Islet precursor cell (in vitro differentiated cells): ENCODE results near the gene SGMS1.
A peak's percentile ranks its signal among the peaks of the same experiment; 100 is the strongest.
"Not testable (repeated sequence)": the region's sequence is repeated elsewhere in the genome, so short reads cannot be mapped to it uniquely, and the experiment has no call there.

Experiments
- DNase-seq: peaks from one replicate; pipeline ENCODE4 v3.0.0-alpha.2; 2018

The SGMS1 gene

DNA sequence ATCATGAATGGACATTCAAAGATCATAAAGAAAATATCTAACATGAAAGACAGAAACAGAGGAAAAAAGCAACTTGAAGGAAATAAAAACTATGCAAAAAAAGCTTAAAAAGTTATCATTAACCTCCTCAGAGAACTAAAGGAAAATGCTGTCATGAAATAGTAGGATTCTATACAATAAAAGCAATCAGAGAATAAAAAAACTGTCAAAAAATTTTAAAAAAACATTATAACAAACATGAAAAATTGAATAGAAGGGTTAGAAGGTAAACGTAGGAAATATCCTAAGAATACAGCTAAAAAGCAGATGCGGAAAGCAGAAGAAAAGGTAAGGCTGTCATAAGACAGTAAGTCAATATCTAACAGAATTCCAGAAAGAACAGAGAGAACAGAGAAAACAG is 44.8 kb downstream of the SGMS1 start:
- no peak for DNase-seq

DNA sequence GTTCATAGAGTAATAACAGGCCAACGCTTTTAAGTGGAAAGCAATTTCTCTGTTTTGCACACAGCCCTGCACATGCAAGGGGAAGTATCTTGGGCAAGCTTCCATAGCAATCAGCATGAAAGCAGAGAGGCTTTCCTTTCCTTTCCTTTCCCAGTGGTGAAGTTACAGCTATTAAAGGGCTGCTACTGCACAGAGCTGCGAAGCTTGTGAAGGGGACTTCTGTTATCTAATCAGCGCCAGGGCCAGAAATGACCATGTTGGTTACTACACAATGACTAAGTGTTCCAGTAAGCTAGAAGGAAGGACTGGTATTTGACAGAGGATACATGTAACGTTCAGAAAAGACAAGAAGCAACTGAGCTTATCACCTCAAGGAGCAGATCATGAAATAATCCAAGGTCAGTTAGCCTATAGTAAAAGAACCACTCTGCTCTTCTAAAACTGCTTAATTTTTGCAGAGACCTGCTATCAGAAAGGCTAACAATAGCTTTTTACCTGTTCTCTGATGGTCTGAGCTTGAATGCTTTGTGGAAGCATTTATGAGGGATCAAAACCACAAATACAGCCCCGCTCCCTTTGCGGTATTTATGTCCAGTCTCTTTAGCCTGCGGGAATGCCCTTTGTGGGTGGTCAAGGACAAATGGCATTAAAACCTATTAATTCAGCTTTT is 45.9 kb downstream of the SGMS1 start:
- peak; percentile 89 for DNase-seq

DNA sequence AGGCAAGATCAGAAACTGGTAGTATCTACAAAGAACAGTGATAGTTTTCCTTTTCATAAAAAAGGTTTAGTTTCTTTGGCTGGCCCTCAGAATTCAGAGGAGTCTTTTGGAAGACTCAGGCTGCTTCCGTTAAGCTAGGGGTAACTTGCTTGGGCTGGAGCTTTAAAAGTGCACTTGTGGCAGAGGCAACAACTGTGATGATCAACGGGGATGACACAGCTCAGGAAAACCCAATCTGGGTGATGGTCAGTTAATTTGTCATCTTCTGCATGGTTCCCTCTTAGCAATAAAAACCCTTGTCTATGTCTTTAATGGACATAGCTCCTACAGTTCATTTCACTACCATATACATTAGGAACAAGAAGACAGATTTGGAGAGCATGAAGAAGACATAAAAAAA is 46.7 kb downstream of the SGMS1 start:
- DNase-seq = no peak

DNA sequence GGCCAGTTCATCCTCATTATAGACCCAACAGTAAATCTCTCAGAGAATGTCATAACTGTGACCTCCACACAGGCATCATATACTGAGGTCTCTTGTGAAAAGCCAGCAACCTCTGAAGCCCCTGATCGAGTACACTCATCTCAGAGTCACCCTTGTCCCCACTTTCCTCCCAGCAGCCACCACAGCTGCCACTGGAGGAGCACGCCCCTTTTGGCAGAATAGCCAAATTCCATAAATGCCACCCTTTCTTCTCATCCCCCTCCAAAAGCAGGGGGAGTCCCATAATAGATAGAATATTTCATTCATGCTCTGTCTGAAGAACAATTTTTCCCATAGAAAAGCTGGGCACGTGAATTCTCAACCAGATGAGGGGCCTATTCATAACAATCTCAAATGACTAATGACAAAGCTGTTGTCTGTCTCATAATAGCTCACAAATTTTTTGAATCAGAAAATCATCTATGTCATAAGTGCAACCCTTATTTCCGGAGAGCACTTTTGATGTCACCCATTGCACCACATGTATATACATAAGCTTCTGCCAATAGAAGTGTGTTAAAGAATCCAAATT is 47.4 kb downstream of the SGMS1 start:
- DNase-seq = no peak

DNA sequence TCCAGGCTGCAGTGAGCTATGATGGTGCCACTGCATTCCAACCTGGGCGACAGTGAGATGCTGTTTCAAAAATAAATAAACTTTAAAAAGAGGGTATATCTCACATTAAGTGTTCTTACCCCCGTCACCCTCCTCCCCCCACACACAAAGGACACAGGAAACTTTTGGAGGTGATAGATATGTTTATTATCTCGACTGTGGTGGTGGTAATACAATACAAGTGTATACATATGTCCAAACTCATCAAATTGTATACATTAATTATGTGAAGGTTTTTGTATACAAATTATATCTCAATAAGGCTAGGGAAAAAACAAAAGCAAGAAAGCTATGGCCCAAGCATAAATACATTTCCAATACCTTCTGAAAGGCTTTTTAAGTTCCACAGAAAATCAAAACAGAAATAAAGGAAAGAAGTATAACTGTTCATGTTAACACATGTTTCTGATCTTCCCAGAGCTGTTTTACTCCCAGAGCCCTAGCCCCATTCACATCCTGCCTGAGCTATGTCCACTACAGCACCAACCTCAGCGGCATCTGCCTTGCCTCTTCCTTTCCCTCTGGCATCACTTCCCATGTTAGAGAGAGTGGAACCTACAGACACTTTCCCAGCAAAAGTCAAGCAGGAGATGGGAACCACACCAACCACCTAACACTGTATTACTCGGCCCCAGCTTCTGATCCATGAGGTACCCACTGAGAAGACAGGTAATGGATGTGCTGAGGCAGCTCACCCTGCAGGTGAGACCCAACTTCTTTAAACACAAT is 48.1 kb downstream of the SGMS1 start:
- DNase-seq = no peak

GRCh38 chr10:50574931-50575330 is 48.8 kb downstream of the SGMS1 start:
- no peak for DNase-seq

DNA sequence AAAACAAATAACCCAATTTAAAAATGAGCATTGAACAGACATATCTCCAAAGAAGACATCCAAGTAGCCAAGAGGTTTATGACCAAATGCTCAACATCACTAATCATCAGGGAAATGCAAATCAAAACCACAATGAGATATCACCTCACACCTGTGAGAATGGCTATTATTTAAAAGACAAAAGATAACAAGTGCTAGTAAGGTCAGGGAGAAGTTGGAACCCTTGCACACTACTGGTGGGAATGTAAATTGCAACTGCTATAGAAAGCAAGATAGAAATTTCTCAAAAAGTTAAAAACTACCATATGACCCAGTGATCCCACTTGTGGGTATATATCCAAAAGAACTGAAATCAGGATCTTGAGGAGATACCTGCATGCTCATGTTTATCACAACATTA is 49.5 kb downstream of the SGMS1 start:
- DNase-seq = no peak

- no peak for DNase-seq
These were observed 51.7 kb downstream of the SGMS1 start for GRCh38 chr10:50572017-50572491.

DNA sequence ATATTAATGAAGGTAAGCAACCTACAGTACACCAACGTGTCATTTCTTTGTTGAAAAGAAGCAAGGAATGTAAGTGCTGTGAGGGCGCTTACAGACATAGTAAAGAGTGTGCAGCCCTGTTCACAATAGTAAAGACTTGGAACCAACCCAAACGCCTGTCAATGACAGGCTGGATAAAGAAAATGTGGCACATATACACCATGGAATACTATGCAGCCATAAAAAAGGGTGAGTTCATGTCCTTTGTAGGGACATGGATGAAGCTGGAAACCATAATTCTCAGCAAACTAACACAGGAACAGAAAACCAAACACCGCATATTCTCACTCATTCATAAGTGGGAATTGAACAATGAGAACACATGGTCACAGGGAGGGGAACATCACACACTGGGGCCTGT is 55.0 kb downstream of the SGMS1 start:
- DNase-seq = not testable (repeated sequence)

DNA sequence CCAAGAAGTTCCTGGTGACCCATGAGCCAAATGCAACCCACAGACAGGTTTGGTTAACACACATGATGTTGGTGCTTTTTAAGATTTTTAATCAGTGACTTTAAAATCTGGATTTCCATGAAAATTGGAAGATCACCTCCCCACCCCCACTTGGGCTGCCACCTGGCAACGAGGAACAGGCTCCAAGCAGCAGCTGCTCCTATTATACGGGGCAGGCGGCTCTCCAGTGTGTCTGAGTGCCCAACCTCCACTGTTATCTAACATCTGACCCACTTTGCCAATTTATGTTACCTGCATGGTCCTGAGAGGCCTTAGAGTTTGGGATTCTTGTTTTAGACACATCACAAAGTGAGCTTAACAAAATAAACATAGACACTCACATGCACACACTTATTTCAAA is 56.4 kb downstream of the SGMS1 start:
- DNase-seq = no peak

- no peak for DNase-seq
These were observed 57.6 kb downstream of the SGMS1 start for GRCh38 chr10:50566150-50566549.

GRCh38 chr10:50565301-50566083 is 58.3 kb downstream of the SGMS1 start:
- DNase-seq = no peak

- DNase-seq = peak; percentile 91
These were observed 59.9 kb downstream of the SGMS1 start for GRCh38 chr10:50563906-50564305.

- no peak for DNase-seq
These were observed 61.9 kb downstream of the SGMS1 start for GRCh38 chr10:50561816-50562215.

DNA sequence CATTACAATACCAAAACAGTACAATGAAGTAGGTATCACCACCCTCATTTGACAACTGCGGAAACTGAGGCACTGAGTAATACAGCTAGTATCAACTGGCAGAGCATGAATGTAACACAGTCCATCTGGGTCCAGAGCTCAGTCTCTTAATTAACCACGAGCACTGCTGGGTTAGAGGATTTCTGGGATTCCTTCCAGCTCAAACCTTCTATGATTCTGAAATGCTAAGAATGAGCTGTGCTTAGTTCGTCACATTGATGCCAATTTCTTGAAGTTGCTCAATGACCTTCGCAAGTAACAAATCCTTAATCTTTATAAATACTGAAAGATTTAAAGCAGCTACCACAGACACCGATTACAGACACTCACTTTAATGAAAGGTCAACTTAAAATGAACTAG is 62.5 kb downstream of the SGMS1 start:
- no peak for DNase-seq

DNA sequence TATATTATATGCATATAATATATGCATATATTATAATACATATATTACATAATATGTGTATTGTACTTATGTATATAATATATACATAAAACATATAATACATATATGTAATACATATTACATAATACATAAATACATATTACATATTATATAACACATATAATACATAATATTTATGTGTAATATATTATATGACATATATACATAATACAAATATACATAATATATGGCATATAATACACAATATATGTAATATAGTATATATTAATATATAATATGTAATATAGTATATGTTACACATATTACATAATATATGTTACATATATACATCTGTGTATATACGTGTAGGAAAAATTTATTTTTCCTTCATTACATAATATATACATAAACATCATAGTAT is 63.4 kb downstream of the SGMS1 start:
- DNase-seq = no peak

DNA sequence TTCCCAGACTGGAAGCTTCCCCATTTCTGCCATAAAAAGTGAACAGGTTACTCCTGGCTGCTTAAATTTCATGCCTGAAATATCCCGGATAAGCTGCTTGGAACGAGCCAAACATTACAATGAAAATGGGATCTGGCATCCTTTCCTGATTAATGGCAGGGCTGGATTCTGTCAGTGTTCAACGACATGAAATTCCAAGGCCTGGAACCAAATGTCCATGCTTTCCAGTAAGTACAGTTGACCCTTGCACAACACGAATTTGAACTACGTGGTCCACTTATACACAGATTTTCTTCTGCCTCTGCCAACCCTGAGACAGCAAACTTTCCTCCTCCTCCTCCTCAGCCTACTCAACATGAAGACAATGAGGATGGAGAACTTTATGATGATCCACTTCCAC is 65.4 kb downstream of the SGMS1 start:
- no peak for DNase-seq

GRCh38 chr10:50557130-50557682 is 66.5 kb downstream of the SGMS1 start:
- no peak for DNase-seq

GRCh38 chr10:50556237-50557120 is 67.3 kb downstream of the SGMS1 start:
- no peak for DNase-seq

- no peak for DNase-seq
These were observed 68.7 kb downstream of the SGMS1 start for GRCh38 chr10:50554995-50555568.

GRCh38 chr10:50554376-50554994 is 69.3 kb downstream of the SGMS1 start:
- DNase-seq = no peak
